HepG2 (cell line): ENCODE results near the gene LIPN.

ENCODE experiments used
- ETV5 ChIP-seq: IDR thresholded peaks from 2 replicates; pipeline ENCODE4 v1.6.1; 2018; ENCODE audit warnings: missing biosample characterization, missing genetic modification reagents, inconsistent platforms, borderline replicate concordance
- KLF16 ChIP-seq, 2 experiments: sonication (generic) in 1 of 2; formaldehyde crosslinking in 1 of 2; IDR thresholded peaks; 2 replicates each; pipeline versions ENCODE4 v1.6.1 to v1.8.0; 2016 to 2023; ENCODE audit warnings: missing genetic modification reagents in 2 of 2, missing compliant biosample characterization in 1 of 2
- NR2C2 ChIP-seq: sonication (generic); formaldehyde crosslinking; IDR thresholded peaks from 2 replicates; pipeline ENCODE4 v1.4.0; 2020; ENCODE audit warnings: missing genetic modification reagents, mild to moderate bottlenecking, moderate library complexity, borderline replicate concordance
- POLR2A ChIP-seq, 2 experiments: IDR thresholded peaks; 2 replicates each; pipeline ENCODE4 v1.6.1; 2011; ENCODE audit warnings: low read depth in 2 of 2, low read length in 2 of 2, mild to moderate bottlenecking in 1 of 2, moderate library complexity in 1 of 2; ENCODE audit not compliant: insufficient read depth in 1 of 2
- POLR2AphosphoS5 ChIP-seq: IDR thresholded peaks from 2 replicates; pipeline ENCODE4 v1.6.1; 2012; ENCODE audit warnings: low read depth, low read length
- TF ChIP-seq, protein P1 (sequence below), 2 experiments: sonication (generic) in 1 of 2; formaldehyde crosslinking in 1 of 2; IDR thresholded peaks; 2 replicates each; pipeline versions ENCODE4 v1.4.0 to v1.6.1; 2018 to 2020; ENCODE audit warnings: missing genetic modification reagents in 2 of 2, borderline replicate concordance in 1 of 2, low read depth in 1 of 2, mild to moderate bottlenecking in 1 of 2, missing biosample characterization in 1 of 2

DNA sequence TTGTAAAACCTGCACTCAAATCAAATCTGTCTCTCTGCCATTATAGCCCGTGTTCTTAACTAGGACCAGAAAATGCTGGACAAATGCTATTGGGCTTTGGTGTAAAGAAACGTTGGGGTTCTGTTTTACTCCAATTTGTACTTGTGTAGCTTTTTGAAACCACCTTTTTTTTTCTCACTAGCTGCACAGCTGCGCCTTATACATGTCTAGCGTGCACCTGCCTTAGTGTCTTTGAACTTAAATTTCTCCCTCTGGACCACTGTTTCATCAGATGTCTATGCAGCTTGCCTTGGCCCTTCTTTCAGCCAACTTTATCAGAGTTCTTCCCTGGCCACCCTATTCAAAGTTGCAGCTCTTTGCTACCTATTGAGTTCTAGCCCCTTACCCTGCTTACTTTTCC is 49.8 kb downstream of the LIPN start:
- TF ChIP-seq NR2C2 (CRISPR knock-in tag): no peak
- TF ChIP-seq ETV5 (CRISPR knock-in tag): no peak
- TF ChIP-seq, protein P1, sequence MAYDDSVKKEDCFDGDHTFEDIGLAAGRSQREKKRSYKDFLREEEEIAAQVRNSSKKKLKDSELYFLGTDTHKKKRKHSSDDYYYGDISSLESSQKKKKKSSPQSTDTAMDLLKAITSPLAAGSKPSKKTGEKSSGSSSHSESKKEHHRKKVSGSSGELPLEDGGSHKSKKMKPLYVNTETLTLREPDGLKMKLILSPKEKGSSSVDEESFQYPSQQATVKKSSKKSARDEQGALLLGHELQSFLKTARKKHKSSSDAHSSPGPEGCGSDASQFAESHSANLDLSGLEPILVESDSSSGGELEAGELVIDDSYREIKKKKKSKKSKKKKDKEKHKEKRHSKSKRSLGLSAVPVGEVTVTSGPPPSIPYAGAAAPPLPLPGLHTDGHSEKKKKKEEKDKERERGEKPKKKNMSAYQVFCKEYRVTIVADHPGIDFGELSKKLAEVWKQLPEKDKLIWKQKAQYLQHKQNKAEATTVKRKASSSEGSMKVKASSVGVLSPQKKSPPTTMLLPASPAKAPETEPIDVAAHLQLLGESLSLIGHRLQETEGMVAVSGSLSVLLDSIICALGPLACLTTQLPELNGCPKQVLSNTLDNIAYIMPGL (CRISPR knock-in tag; IDR thresholded peaks at IDR 0.05; ENCODE audit: borderline replicate concordance in 1 of 2, low read depth in 1 of 2): no peak
- no peak for TF ChIP-seq POLR2AphosphoS5
- no peak for TF ChIP-seq POLR2A (IDR thresholded peaks at IDR 0.05; ENCODE audit: insufficient read depth in 1 of 2, low read depth in 2 of 2, low read length in 2 of 2)
- no peak for TF ChIP-seq KLF16 (CRISPR knock-in tag; IDR thresholded peaks at IDR 0.05)
